Fibroblast of lung (primary cell): ENCODE results near the gene GLIS1. TPM values are rescaled to one million over a fixed set of nuclear protein-coding genes. Genes with fewer than 3 reads are reported as not detected.

Experiments
- DNase-seq, 2 donors: peaks; one replicate each; pipeline versions ENCODE4 v3.0.0 to v3.0.0-alpha.2; 2010; ENCODE audit warnings: low read depth in 2 of 2
- H2AFZ ChIP-seq: 2 replicates; pipeline ENCODE4 v1.5.1; 2012; ENCODE audit warnings: low read length, control low read depth, inconsistent platforms
- H3K27ac ChIP-seq: 2 replicates; pipeline ENCODE4 v1.5.1; 2011; ENCODE audit warnings: low read length, control low read depth; ENCODE audit not compliant: insufficient read depth
- H3K27me3 ChIP-seq: 2 replicates; pipeline ENCODE4 v1.5.1; 2011; ENCODE audit warnings: mild to moderate bottlenecking, low read length; ENCODE audit not compliant: control insufficient read depth, insufficient read depth
- H3K36me3 ChIP-seq: 2 replicates; pipeline ENCODE4 v1.5.1; 2011; ENCODE audit warnings: low read length; ENCODE audit not compliant: control insufficient read depth, insufficient read depth
- H3K4me1 ChIP-seq: 2 replicates; pipeline ENCODE4 v1.5.1; 2011; ENCODE audit warnings: low read length; ENCODE audit not compliant: control insufficient read depth, insufficient read depth; ENCODE audit errors: extremely low read depth
- H3K4me2 ChIP-seq: 2 replicates; pipeline ENCODE4 v1.5.1; 2011; ENCODE audit warnings: low read length, control low read depth; ENCODE audit not compliant: insufficient read depth; ENCODE audit errors: extremely low read depth
- H3K4me3 ChIP-seq, 4 experiments: fragments of 200-600 bp in 1 of 4; sonication (generic) in 1 of 4; replicated peaks in 1 of 4; 2 replicates each; pipeline ENCODE4 v1.5.1; 2011 to 2016; ENCODE audit warnings: low read length in 4 of 4, low read depth in 3 of 4, mild to moderate bottlenecking in 3 of 4, control low read depth in 2 of 4, inconsistent platforms in 1 of 4, mixed read lengths in 1 of 4; ENCODE audit not compliant: insufficient read depth in 1 of 4; ENCODE audit errors: control extremely low read depth in 1 of 4
- H3K79me2 ChIP-seq: 2 replicates; pipeline ENCODE4 v1.5.1; 2012; ENCODE audit warnings: mild to moderate bottlenecking, low read length, inconsistent platforms; ENCODE audit not compliant: control insufficient read depth, insufficient read depth
- H3K9ac ChIP-seq: 2 replicates; pipeline ENCODE4 v1.5.1; 2011; ENCODE audit warnings: mild to moderate bottlenecking, low read length, control low read depth; ENCODE audit not compliant: insufficient read depth
- H3K9me3 ChIP-seq: 2 replicates; pipeline ENCODE4 v1.5.1; 2012; ENCODE audit warnings: low read depth, low read length; ENCODE audit not compliant: control insufficient read depth, insufficient read depth
- H4K20me1 ChIP-seq: 2 replicates; pipeline ENCODE4 v1.5.1; 2011; ENCODE audit warnings: low read length; ENCODE audit not compliant: control insufficient read depth, insufficient read depth; ENCODE audit errors: extremely low read depth
- EZH2 ChIP-seq: IDR thresholded peaks from 2 replicates; pipeline ENCODE4 v1.5.1; 2012; ENCODE audit warnings: low read length, control low read depth, mild to moderate bottlenecking; ENCODE audit errors: missing control alignments
- polyA plus RNA-seq, 2 donors: library from polyadenylated mRNA; depleted of rRNA in 1 of 2; stranded (reverse) in 1 of 2; unstranded in 1 of 2; fragments of >200 nt; gene quantifications; 2 replicates each; pipeline ENCODE4 v1.2.1, GENCODE V29; 2011 to 2012; ENCODE audit warnings: missing spikeins in 1 of 2
- total RNA-seq: library from RNA; depleted of rRNA; stranded (reverse); fragments of >200 nt; gene quantifications from 2 replicates; pipeline ENCODE4 v1.2.1, GENCODE V29; 2014
- TF ChIP-seq, protein P1 (sequence below), 2 donors: IDR thresholded peaks in 1 of 2; conservative IDR thresholded peaks in 1 of 2; 1 replicate in 1 of 2; 2 replicates in 1 of 2; pipeline ENCODE4 v1.5.1; 2011 to 2012; ENCODE audit warnings: low read length in 2 of 2, control low read depth in 1 of 2, inconsistent platforms in 1 of 2, low read depth in 1 of 2, mild to moderate bottlenecking in 1 of 2

Gene GLIS1
- total and polyA plus RNA-seq, 2 donors (not counting 1 experiment from before 2014, with no cell fraction given): under 0.01 to 0.05 TPM

DNA sequence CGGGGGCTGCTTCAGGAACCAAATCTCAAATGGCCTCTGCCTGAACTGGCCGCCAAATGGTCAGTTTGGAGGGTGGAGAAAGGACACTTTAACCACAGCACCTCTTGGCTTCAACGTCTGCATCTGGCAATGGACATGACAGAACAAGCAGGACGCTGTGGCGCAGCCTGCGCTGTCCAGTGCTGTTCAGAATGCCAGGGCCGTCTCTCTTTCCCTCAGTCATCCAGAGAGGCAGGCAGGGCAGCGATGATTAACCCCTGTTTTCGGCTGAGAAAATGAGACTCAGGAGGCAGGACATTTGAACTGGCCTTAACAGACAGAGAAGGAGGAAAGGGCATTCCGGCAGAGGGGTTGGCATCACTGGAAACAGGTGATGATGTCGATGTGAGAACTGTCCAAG is 48.6 kb downstream of the GLIS1 start:
- Histone ChIP-seq H3K4me3 (no peak overlapping the region), H3K9me3 (no peaks in the 10 kb centered on the region), H3K27ac (no peak overlapping the region), H3K4me2 (no peak overlapping the region), H2AFZ (no peak overlapping the region), H3K36me3 (no peaks in the 10 kb centered on the region), H3K27me3 (peaks cover 3% of the 10 kb centered on the region), H4K20me1 (no peaks in the 10 kb centered on the region), H3K9ac (no peak overlapping the region), H3K4me1 (no peaks in the 10 kb centered on the region), H3K79me2 (no peaks in the 10 kb centered on the region)
- DNase-seq: peak in 1 of 2 donors; percentile 17
- TF ChIP-seq EZH2: no peak
- TF ChIP-seq, protein P1, sequence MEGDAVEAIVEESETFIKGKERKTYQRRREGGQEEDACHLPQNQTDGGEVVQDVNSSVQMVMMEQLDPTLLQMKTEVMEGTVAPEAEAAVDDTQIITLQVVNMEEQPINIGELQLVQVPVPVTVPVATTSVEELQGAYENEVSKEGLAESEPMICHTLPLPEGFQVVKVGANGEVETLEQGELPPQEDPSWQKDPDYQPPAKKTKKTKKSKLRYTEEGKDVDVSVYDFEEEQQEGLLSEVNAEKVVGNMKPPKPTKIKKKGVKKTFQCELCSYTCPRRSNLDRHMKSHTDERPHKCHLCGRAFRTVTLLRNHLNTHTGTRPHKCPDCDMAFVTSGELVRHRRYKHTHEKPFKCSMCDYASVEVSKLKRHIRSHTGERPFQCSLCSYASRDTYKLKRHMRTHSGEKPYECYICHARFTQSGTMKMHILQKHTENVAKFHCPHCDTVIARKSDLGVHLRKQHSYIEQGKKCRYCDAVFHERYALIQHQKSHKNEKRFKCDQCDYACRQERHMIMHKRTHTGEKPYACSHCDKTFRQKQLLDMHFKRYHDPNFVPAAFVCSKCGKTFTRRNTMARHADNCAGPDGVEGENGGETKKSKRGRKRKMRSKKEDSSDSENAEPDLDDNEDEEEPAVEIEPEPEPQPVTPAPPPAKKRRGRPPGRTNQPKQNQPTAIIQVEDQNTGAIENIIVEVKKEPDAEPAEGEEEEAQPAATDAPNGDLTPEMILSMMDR (conservative IDR thresholded peaks at IDR 0.05 in 1 of 2, IDR thresholded peaks at IDR 0.05 in 1 of 2; ENCODE audit: low read depth in 1 of 2, low read length in 2 of 2): no peak

- TF ChIP-seq, protein P1 (conservative IDR thresholded peaks at IDR 0.05 in 1 of 2, IDR thresholded peaks at IDR 0.05 in 1 of 2; ENCODE audit: low read depth in 1 of 2, low read length in 2 of 2): no peak
- no peak for TF ChIP-seq EZH2
- Histone ChIP-seq H3K27me3 (peaks cover 3% of the 10 kb centered on the region), H3K36me3 (no peaks in the 10 kb centered on the region), H3K9ac (no peak overlapping the region), H4K20me1 (no peaks in the 10 kb centered on the region), H3K9me3 (no peaks in the 10 kb centered on the region), H3K79me2 (no peaks in the 10 kb centered on the region), H3K4me3 (no peak overlapping the region), H3K4me2 (no peak overlapping the region), H2AFZ (no peak overlapping the region), H3K27ac (no peak overlapping the region), H3K4me1 (no peaks in the 10 kb centered on the region)
- peak in 1 of 2 donors; percentile 23 for DNase-seq
Measured at GRCh38 chr1:53689736-53690326, 49.1 kb downstream of the GLIS1 start.

DNA sequence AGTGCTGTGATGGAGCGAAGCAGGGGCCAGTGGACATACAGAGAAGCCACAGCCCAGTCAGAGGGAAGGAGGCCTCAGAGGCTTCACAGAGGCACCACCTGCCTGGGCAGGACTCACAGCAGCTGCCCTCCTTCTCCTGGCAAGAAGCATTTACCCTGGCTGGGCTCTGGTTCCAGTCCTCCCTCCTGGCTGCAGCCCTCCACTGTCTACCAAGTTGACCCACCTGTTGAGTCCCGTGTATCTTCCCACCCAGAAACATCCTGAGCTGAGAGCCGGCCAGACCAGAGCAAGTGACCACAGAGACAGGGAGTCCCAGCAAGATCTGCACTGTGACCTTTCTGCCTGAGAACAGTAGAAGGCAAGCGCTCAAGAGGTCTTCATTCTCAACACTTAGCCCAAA is 49.7 kb downstream of the GLIS1 start:
- no peaks in the 10 kb centered on the region for H3K4me1 ChIP-seq
- peaks cover 5% of the 10 kb centered on the region for H3K27me3 ChIP-seq
- TF ChIP-seq EZH2: no peak
- TF ChIP-seq, protein P1 (conservative IDR thresholded peaks at IDR 0.05 in 1 of 2, IDR thresholded peaks at IDR 0.05 in 1 of 2; ENCODE audit: low read depth in 1 of 2, low read length in 2 of 2): no peak
- no peak for DNase-seq
- no peak overlapping the region for H3K27ac ChIP-seq
- H4K20me1 ChIP-seq: no peaks in the 10 kb centered on the region
- no peaks in the 10 kb centered on the region for H3K79me2 ChIP-seq
- no peak overlapping the region for H3K9ac ChIP-seq
- no peaks in the 10 kb centered on the region for H3K9me3 ChIP-seq
- no peak overlapping the region for H3K4me3 ChIP-seq
- no peaks in the 10 kb centered on the region for H3K36me3 ChIP-seq
- H3K4me2 ChIP-seq: no peak overlapping the region
- no peak overlapping the region for H2AFZ ChIP-seq
